ENCODE results near the gene RFFL. TPM values are rescaled to one million over a fixed set of nuclear protein-coding genes. Genes with fewer than 3 reads are reported as not detected.
"Not testable (repeated sequence)": the region's sequence is repeated elsewhere in the genome, so short reads cannot be mapped to it uniquely, and the experiment has no call there.

RFFL gene, protein sequence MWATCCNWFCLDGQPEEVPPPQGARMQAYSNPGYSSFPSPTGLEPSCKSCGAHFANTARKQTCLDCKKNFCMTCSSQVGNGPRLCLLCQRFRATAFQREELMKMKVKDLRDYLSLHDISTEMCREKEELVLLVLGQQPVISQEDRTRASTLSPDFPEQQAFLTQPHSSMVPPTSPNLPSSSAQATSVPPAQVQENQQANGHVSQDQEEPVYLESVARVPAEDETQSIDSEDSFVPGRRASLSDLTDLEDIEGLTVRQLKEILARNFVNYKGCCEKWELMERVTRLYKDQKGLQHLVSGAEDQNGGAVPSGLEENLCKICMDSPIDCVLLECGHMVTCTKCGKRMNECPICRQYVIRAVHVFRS
- 20.7 and 23.7 TPM in 2 replicates for total RNA-seq (2014; rRNA removed; shearing (Covaris generic))
- 19.1 and 24.6 TPM in 2 replicates for polyA plus RNA-seq (2015; cell fraction: cytosol; rRNA removed)
- 15.9 TPM in 2 replicates for polyA plus RNA-seq (2015; cell fraction: nucleus; rRNA removed)

DNA sequence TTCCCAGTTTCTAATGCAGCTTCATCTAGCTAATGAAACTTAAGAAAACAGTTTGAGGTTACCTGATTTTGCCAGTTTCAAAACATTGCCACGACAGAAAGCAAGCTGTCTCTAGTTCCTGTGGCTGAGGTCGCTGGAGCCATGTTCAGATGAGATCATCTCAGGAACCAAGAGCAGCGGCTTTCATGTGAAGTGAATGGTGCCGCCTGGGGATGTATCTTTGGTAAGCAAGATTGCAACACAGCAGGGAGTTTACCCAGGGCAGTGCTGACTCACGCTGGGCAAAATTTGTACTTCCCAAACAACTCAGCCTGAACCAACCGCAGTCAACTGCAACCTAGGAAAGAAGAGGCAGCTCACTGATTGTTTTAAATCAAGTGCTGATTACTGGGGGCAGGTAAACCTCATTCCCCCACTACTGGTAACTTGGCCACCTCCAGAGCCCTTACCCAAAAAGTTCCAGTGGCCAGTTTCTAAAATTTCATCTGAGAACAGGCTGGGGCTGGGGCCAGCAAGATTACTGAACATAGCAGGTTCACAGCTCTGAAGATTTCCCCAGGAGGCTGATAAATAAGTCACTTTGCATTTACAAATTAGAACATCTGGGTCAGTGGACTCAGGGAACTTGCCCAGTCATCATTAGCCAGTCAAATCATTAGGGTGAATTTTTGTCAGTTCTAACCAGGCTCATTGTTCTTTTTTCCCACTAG is at the start of gene RFFL:
TSS of gene RFFL (minus strand) at position 194 of the 710 bp plus-strand sequence. CDS start 37,154 bp downstream, outside the sequence.
- peak; percentile 98 for DNase-seq (ENCODE audit: low read depth)

DNA sequence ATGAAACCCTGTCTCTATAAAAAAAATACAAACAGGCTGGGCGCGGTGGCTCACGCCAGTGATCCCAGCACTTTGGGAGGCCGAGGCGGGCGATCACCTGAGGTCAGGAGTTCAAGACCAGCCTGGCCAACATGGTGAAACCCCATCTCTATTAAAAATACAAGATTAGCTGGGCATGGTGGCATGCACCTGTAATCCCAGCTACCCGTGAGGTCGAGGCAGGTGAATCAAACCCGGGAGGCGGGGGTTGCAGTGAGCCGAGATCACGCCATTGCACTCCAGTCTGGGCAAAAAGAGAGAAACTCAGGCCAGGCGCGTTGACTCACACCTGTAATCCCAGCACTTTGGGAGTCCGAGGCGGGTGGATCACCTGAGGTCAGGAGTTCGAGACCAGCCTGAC is 47.3 kb upstream of the RFFL start:
- DNase-seq (ENCODE audit: low read depth): not testable (repeated sequence)

DNA sequence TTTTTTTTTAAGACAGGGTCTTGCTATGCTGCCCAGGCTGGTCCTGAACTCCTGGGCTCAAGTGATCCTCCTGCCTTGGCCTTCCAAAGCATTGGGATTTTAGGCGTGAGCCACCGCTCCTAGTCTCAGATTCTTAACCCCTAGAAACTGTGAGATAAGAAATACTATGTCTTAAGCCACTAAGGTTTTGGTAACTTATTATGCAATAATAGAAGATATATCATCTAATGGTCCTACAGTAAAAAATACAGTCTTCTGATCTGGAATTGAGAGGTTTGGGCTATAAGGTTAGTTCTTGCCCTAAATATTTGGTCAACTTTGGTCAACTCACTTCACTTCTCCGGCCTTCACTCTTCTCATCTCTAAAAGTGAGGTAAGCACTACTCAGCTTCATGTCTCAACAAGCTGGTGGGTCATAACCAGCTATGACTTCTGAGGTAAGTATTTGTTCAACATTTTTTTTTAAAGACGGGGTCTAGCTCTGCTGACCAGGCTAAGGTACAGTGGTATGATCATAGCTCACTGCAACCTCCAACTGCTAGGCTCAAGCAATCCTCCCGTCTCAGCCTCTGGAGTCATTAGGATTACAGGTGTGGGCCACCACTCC is 41.4 kb upstream of the RFFL start:
- DNase-seq (ENCODE audit: low read depth): no peak

DNA sequence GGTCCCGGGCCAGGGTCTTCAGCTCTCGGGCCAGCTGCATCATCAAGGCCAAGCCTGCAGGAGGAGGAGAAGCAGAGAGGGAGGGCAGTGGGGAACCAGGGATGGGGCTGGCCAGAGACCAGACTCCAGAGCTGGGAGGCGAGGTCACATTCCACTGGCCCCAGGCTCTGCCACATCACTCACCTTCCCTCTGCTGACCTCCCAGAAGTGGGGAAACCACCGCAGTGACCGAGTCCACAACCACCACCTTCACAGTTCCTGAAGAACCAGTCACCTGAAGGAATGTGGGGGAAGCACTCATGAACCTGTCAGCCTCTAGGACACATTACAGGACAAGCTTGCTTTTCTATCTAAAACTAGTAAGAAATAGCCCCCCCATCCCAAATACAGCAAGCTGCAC is 39.8 kb upstream of the RFFL start:
- no peak for DNase-seq (ENCODE audit: low read depth)

DNA sequence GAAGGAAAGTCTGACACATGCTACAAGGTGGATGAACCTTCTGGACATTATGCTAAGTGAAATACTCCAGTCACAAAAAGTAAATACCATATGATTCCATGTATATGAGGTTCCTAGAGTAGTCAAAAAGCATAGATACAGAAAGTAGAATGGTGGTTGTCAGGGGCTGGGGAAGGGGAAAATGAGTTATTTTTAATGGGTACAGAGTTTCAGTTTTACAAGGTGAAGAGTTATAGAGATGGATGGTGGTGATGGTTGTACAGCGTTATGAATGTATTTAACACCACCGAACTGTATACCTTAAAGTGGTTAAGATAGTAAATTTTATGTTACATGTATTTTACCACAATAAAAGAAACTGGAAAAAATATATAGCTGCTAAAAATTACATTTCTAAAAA is 38.2 kb upstream of the RFFL start:
- DNase-seq (ENCODE audit: low read depth): no peak

DNA sequence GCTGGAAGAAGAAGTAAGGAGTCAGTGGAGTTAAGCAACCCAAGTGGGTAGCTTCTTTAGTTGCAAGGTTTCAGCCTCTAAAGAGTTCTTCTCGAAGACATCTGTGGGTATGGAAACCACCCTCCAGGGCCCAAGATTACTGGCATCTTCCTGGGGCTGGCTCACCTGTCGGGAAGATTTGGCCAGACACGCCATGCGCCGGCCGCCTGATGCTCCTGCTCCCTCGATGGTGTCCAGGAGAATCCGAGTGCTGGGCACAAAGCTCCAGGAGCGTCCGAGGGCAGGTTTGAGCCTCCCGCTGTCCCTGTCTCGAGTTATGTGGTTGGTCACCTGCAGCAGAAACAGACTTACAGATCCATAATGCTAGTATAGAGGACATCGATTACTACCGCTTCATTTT is 37.5 kb upstream of the RFFL start:
- no peak for DNase-seq (ENCODE audit: low read depth)

DNA sequence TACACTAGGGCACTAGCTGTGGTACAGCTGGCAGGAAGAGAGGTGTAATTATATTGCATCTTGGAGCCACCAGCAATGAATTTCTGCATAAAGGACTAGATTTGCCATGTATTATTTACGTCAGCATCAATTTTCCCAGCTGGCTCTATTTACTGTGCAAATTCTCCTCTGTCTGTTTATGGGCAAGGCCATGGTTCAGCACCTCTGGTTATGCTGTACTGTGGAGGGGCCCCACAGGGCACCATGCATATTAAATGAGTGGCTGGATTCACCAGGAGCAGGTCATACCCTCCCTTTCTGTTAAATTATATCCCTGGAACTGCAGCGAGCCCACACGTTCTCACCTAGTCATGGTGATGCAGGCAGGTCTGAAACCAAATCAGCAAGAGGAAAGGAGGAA is 36.4 kb upstream of the RFFL start:
- DNase-seq (ENCODE audit: low read depth): no peak

DNA sequence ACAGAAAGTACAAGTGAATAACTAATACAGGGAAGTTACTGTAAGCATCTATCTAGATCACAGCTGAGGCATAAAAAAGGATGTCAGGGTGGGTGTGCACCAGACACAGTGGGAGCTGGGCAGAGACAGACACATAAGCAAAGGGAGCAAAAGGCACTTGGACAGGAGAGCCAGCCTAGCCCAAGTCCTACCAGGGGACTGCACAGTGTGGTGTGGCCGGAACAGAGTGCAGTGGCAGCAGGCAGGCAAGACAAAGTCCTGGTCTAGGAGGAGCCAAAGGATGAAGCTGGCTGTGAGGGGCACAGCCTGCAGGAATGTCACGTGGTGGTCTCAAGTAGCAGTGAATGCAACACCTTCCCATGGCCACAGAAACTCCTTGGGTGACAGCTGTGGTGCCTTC is 34.3 kb upstream of the RFFL start:
- no peak for DNase-seq (ENCODE audit: low read depth)

DNA sequence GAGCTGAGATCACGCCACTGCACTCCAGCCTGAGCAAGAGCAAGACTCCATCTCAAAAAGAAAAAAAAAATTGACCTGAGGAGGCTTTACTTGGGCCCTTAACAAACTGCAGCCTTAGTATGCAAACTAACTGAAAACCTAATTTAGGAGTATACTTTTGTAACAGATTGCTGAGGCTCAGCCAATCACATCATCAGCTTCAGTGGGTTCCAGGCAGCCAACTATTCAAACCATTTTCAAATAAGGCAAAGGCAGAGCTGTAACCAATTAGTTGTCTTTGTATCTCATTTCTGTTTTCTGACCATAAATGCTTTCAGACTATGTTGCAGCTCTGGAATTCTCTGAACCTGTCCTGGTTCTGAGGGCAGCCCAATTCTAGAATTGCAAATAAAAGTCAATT is 32.2 kb upstream of the RFFL start:
- DNase-seq (ENCODE audit: low read depth): no peak

DNA sequence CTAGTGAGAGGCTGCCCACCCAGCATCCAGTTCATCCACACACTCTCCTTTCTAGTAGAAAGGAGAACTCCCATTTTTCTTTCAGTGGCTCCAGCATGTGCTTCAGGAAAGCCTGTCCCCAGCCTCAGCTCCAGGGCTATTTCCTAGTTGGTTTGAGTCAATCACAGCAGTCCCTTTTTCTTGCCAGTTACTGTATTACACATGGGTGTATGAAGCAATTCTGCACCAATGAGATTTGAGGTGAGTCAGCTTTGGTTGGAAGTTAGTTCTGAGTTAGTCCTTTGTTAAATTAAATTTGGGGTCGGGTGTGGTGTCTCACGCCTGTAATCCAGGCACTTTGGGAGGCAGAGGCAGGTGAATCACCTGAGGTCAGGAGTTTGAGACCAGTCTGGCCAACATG is 31.4 kb upstream of the RFFL start:
- peak; percentile 94 for DNase-seq (ENCODE audit: low read depth)

DNA sequence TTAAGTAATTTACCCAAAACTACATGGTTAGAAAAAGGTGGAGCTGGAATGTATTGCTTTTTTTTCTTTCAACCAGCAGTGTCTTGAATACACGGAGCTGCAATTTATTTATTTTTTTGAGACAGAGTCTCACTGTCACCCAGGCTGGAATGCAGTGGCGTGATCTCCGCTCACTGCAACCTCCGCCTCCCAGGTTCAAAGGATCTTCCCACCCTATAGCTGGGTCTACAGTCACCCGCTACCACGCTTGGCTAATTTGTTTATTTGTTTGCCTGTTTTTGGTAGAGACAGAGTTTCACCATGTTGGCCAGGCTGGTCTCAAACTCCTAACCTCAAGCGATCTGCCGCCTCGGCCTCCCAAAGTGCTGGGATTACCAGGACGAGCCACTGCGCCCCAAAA is 27.2 kb upstream of the RFFL start:
- DNase-seq (ENCODE audit: low read depth): not testable (repeated sequence)

DNA sequence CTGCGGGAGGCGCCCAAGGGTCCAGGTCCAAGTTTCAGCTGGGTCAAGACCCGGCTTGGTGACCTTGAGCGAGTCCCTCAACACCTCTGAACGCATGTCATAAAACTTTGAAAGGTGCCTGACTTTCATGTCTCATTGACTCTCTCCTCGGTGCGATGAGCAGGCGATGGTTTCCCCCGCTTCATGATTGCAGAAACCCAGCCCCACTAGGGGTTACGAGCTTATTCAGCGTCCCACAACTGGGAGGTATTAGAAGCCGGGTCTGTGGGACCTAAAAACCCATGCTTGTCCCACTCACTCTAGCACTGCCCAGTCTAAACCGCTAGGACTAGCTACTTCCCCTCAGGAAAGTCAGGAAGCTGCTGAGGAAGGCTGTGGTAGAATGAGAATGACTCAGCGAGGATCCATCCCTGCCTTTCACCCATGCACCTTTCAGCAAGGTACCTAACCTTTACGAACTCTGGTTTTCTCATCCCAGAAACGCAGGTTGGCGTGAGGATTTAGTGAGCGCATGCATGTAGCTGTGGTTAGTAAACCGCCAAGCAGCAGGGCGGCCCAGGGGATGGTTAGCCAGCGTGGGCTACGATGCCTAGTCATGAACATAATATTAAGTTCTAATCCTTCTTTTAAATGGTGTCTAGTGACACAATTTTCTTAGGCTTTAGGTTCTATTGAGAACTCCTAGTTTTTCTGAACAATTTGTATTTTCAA is 26.2 kb upstream of the RFFL start:
- DNase-seq (ENCODE audit: low read depth): peak; percentile 76

DNA sequence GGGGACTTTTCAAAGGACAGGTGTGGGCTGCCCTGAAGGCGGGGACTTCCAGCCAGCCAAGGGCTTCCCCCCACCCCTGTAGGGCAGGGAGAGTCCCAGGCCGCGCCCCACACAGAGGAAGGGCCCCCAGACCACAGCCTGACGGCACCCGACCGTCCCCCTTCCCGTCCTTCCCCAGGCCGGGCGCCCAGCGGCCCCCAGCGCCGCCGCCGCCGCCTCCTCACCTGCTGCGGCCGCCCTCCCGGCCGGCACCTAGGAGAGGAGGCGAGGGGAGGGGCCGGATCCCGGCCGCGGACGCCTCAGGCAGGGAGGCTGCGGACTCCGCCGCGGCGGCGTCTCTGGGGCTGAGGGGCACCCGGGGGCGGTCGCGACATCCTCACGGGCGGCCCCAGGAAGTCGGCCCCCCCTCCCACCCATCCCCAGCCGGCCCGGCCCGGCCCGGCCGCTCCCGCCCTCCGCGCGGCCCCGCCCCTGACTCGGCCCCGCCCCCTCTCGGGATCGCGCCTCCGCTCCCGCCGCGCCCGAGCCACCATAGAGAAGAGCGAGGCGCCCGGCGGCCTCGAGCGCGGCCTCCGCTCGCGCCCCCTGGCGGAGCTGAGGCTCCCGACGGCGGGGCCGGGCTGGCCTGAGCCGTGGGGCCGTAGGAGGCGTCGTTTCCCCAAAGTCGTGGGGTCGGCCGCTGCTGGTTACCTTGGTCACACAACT is 25.5 kb upstream of the RFFL start:
- DNase-seq (ENCODE audit: low read depth): peak; percentile 68

DNA sequence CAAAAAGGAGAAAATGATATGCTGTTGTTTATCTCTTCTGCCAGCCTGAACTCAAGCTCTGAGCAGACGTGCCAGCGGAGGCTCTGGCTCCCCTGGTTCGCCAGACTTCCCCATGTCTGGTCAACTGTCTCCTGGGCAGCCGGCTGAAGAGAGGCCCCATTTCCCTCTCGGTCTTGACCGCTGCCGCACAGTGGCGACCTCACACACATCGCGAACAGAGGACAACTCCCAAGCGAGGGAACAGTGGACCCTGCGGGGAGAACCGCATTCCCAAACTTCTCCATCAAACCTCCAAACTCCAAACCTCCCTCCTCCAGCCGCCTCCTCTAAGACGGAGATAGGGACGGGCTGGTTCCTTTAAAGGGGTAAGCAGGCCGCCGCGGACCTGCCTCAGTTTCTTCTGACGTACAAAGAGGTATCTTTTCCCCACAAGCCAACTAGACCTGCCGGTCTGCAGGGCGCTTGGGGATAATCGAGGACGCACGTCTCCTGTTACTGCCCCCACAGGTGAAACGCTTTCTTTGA is 24.9 kb upstream of the RFFL start:
- DNase-seq (ENCODE audit: low read depth): peak; percentile 42

DNA sequence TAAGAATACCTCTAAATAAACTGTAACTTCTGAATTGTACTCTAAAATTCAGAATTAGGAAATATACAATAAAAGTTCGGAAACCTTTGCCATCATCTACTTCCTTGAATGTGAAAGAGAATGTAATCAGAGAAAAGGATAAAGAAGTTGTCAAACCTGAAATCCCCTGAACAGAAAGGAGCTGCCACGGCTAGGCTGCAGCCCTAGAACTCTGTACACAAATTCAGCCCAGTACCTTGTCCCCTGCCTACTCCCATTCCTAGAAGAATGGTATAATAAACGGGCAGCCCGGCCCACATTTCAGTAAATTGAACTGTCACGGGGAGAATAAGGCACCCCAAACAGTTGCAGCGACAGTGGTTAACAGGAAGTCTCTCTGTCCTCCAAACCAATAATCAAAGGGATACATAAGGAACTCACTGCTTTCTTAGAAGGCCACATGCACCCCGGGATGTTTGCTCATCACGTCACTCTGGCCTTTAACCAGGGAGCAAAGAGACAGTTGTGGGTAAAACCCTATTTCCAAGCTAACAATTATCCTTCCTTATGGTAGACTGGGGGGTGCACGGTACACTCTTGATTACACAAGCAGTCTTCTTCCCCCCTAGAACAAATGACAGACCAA is 24.3 kb upstream of the RFFL start:
- DNase-seq (ENCODE audit: low read depth): peak; percentile 25

DNA sequence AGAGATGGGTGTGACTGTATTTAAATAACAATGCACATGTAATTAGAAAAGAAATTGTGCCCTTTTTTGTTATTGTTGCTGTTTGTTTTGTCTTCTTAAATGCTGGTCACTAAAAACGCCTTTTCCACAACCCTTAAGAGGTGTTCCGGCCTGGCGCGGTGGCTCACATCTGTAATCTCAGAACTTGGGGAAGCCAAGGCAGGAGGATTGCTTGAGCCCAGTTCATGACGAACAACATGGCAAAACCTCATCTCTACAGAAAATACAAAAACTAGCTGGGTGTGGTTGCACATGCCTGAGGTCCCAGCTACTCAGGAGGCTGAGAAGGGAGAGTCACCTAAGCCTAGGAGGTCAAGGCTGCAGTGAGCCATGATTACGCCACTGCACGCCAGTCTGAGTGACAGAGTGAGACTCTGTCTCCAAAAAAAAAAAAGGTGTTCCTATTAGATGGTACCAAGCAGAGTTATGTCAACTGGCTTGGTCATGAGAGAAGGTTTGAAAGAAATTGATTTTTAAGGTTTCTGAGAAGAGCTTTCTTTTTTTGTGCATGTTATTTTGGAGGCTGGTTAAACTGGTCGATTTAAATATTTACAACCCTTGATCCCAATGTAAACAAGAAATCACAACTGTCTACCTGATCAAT is 23.5 kb upstream of the RFFL start:
- no peak for DNase-seq (ENCODE audit: low read depth)

DNA sequence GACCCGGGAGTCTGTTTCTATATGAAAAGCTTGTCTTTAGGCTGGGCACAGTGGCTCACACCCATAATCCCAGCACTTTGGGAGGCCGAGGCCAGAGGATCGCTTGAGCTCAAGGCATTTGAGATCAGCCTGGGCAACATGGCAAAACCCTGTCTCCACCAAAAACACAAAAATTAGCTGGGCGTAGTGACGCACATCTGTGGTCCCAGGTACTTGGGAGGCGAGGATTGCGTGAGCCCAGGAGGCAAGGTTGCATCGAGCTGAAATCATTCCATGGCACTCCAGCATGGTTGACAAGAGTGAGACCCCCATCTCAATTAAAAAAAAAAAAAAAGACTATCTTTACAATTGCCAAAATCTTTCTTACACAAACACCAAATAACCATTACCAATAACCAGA is 22.7 kb upstream of the RFFL start:
- no peak for DNase-seq (ENCODE audit: low read depth)

DNA sequence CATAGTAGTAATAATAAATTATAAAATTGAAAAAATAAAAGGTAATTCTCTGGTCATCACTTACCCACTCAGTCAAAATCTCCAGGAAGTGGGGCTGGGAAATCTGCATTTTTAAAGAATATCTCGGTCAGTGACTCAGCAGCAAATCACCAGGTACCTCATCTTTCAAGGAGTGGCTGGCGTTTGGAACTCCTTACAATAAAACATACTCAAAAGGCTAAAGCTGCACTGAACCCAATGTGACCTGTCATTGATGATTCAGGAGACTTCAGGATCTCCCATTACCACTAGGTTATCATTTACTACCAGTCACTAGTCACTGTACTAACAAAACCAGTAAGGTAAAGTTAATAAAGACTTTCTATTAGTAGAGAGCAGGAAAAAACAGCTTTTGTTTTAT is 21.5 kb upstream of the RFFL start:
- DNase-seq (ENCODE audit: low read depth): peak; percentile 93

DNA sequence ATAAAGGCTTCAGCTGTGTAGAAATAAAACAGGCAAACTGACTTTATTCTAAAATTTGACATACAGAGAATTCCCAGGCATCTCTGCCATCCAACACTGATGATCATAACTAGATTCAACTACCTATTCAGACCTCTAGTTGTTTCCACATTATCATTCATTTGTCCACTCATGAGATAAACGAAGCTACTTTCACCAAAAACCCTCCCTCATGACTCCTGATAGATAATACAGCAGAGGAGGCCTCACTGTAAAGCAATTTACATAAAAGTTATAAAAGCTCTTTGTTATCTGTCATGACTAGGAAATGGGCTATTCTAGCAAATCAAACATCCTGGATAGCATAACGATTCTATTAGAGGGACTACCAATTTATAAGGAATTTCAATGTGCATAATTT is 19.6 kb upstream of the RFFL start:
- DNase-seq (ENCODE audit: low read depth): no peak
